Ectodermal cell (in vitro differentiated cells): Measurements from ENCODE around the gene IL17RE.

Source experiments
- H3K27ac ChIP-seq: 2 replicates; pipeline ENCODE4 v1.7.0; 2013; ENCODE audit warnings: mild to moderate bottlenecking, low read depth, low read length; ENCODE audit not compliant: insufficient read depth, poor library complexity, severe bottlenecking
- H3K27me3 ChIP-seq: 2 replicates; pipeline ENCODE4 v1.7.0; 2013; ENCODE audit warnings: mild to moderate bottlenecking, low read length; ENCODE audit not compliant: insufficient read depth, control insufficient read depth, poor library complexity, severe bottlenecking
- H3K36me3 ChIP-seq: one replicate; pipeline ENCODE4 v1.7.0; 2013; ENCODE audit warnings: low read length; ENCODE audit not compliant: control insufficient read depth, insufficient read depth
- H3K4me1 ChIP-seq: one replicate; pipeline ENCODE4 v1.7.0; 2013; ENCODE audit warnings: low read length; ENCODE audit not compliant: control insufficient read depth, insufficient read depth
- H3K4me3 ChIP-seq: 2 replicates; pipeline ENCODE4 v1.7.0; 2013; ENCODE audit warnings: low read depth, low read length, control low read depth; ENCODE audit not compliant: insufficient read depth
- H3K9me3 ChIP-seq: 2 replicates; pipeline ENCODE4 v1.7.0; 2013; ENCODE audit warnings: mild to moderate bottlenecking, low read length, moderate library complexity; ENCODE audit not compliant: control insufficient read depth
- WGBS, 2 experiments: methylation state at CpG; one replicate each; pipeline ENCODE4 v1.1.7; 2013; ENCODE audit warnings: missing lambda C conversion rate in 2 of 2; 5-methylcytosine and 5-hydroxymethylcytosine counted together

IL17RE gene

DNA sequence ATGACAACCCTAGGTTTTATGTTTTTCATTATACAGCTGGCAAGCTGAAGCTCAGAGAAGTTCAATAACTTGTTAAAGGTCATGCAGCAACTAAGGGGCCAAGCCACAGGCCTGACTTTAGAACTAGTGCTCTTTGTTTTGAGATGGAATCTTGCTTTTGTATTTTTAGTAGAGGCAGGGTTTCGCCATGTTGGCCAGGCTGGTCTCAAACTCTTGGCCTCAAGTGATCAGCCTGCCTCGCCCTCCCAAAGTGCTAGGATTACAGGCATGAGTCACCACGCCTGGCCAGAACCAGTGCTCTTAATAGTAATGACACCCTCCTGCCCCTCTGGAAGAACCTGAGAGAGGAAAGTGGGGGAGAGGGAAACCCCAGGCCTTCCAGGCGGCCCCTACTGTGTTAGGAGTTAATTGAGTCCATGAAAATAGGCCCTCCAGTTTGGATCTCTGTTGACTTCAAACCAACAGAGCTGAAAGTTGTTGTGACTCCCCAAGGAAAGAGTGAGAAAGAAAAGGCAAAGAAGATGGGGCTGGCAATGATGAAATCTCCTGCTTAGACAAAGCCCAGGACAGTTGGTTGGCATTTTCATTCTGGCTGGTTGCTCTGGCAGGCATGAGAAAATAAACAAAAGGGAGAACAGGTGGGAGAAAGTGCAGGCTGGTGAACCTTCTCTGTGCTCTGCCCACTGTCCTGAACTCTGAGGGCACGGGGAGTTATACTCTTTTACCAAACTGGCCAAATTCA, 53.1 kb downstream of the IL17RE start:
- no peaks in the 10 kb centered on the region for H3K4me1 ChIP-seq
- no peaks in the 10 kb centered on the region for H3K9me3 ChIP-seq
- H3K36me3 ChIP-seq = no peaks in the 10 kb centered on the region
- H3K4me3 ChIP-seq = no peak overlapping the region
- H3K27me3 ChIP-seq = no peaks in the 10 kb centered on the region
- 82 to 86% methylated on average over 5 of the region's 5 CpGs for WGBS, 2 experiments
- no peak overlapping the region for H3K27ac ChIP-seq

DNA sequence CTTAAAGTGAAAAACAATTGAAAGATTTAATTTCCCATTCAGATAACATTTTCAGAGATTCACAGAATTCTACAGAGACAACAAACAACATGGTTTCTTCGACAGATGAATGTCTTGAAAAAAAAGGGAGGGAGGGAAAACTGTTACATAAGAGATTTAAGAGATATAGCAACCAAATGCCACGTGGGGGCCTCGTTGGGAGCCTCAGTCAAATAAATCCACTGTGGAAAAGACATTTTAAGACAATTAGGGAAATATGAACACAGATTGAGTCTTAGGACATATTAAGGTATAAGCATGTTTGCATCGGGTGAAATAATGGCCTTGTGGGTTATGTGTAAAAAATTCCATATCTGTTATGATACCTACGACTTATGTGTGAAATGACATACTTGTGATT, 54.6 kb downstream of the IL17RE start:
- 64 to 78% methylated on average over 4 to 5 of the region's 5 CpGs for WGBS, 2 experiments

DNA sequence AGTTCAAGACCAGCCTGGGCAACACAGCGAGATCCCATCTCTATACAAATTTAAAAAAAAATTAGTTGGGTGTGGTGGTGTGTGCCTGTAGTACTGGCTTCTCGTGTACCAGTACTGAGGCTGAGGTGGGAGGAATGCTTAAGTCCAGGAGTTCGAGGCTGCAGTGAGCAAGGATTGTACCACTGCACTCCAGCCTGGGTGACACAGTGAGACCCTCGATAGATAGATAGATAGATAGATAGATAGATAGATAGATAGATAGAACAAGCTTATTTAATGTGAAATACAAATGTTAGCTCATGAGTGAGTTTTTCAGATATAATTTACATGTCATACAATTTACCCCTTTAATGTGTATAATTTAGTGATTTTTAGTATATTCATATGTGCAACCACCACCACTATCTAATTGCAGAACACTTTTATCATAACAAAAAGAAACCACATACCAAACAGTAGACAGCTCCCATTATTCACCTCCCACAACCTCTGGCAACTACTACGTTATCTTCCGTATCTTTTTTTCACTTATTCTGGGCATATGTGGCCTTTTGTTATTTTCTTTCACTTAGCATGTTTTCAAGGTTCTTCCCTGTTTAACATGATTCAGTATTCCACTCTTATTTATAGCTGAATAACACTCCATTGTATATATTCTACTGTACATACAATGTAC, 62.7 kb downstream of the IL17RE start:
- no peaks in the 10 kb centered on the region for H3K4me1 ChIP-seq
- H3K27ac ChIP-seq = no peak overlapping the region
- WGBS, 2 experiments = 91% methylated on average over 5 to 6 of the region's 6 CpGs
- H3K9me3 ChIP-seq = no peaks in the 10 kb centered on the region
- H3K36me3 ChIP-seq = peaks cover 7% of the 10 kb centered on the region
- H3K4me3 ChIP-seq = no peak overlapping the region
- no peaks in the 10 kb centered on the region for H3K27me3 ChIP-seq

More for the DNA sequence above, 54.6 kb downstream of the IL17RE start:
- Histone ChIP-seq H3K36me3 (no peaks in the 10 kb centered on the region), H3K27ac (no peak overlapping the region), H3K9me3 (no peaks in the 10 kb centered on the region), H3K27me3 (no peaks in the 10 kb centered on the region), H3K4me1 (no peaks in the 10 kb centered on the region), H3K4me3 (no peak overlapping the region)
